ENCODE results near the gene DENND6B. TPM values are rescaled to one million over a fixed set of nuclear protein-coding genes. Genes with fewer than 3 reads are reported as not detected.

The DENND6B gene
- polyA plus RNA-seq, 1 experiment: 8.2 TPM

- TF ChIP-seq, protein P1, sequence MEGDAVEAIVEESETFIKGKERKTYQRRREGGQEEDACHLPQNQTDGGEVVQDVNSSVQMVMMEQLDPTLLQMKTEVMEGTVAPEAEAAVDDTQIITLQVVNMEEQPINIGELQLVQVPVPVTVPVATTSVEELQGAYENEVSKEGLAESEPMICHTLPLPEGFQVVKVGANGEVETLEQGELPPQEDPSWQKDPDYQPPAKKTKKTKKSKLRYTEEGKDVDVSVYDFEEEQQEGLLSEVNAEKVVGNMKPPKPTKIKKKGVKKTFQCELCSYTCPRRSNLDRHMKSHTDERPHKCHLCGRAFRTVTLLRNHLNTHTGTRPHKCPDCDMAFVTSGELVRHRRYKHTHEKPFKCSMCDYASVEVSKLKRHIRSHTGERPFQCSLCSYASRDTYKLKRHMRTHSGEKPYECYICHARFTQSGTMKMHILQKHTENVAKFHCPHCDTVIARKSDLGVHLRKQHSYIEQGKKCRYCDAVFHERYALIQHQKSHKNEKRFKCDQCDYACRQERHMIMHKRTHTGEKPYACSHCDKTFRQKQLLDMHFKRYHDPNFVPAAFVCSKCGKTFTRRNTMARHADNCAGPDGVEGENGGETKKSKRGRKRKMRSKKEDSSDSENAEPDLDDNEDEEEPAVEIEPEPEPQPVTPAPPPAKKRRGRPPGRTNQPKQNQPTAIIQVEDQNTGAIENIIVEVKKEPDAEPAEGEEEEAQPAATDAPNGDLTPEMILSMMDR (IDR thresholded peaks at IDR 0.05; ENCODE audit: insufficient read depth, low read depth, low read length): no peak
- Histone ChIP-seq H3K4me3 (ENCODE audit: low read depth, low read length) (no peak overlapping the region), H3K36me3 (ENCODE audit: control insufficient read depth, insufficient read depth, low read length) (peaks cover 2% of the 10 kb centered on the region; the same call in 1 of the 2 replicates), H3K27me3 (ENCODE audit: control insufficient read depth, insufficient read depth, low read length) (no peaks in the 10 kb centered on the region)
- no peak for DNase-seq (ENCODE audit: low read depth)
- ChIA-PET CTCF (interaction anchor here (4.3 kb wide), 1 partner anchor 11 kb away, joined by 23 read pairs; the partner anchor contains the start of gene DENND6B), POLR2A (no interaction called here)
Measured at GRCh38 chr22:50314455-50315288, 12.1 kb downstream of the DENND6B start.

- no peak for DNase-seq (ENCODE audit: low read depth)
- TF ChIP-seq, protein P1 (IDR thresholded peaks at IDR 0.05; ENCODE audit: insufficient read depth, low read depth, low read length): no peak
- Histone ChIP-seq H3K36me3 (ENCODE audit: control insufficient read depth, insufficient read depth, low read length) (peaks cover 2% of the 10 kb centered on the region; the same call in 1 of the 2 replicates), H3K4me3 (ENCODE audit: low read depth, low read length) (no peak overlapping the region), H3K27me3 (ENCODE audit: control insufficient read depth, insufficient read depth, low read length) (no peaks in the 10 kb centered on the region)
- CTCF ChIA-PET: interaction anchor here (4.3 kb wide), 1 partner anchor 12 kb away, joined by 23 read pairs; the partner anchor contains the start of gene DENND6B
- POLR2A ChIA-PET: no interaction called here
Measured at GRCh38 chr22:50314081-50314454, 12.7 kb downstream of the DENND6B start.

DNA sequence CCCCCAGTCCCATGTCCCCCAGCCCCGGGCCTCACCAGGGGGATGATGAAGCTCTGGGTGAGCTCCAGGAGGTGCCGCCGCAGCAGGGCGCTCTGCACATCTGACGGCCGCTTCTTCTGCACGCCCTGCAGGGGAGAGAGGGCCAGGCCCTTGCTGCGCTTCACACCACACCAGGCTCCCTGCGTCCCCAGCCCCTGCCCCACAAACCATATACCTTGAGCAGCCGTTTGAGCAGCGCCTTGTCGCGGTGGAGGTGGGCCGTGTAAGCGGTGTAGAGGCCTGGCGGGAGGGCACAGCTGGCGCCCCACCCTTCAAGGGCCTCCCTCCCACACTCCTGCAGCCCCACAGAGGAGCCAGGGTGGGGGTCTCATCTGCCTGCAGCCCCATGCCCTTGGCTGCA, 13.2 kb downstream of the DENND6B start:
- TF ChIP-seq, protein P1 (IDR thresholded peaks at IDR 0.05; ENCODE audit: insufficient read depth, low read depth, low read length): no peak
- ChIA-PET POLR2A (no interaction called here), CTCF (interaction anchor here (4.3 kb wide), 1 partner anchor 12 kb away, joined by 23 read pairs; the partner anchor contains the start of gene DENND6B)
- Histone ChIP-seq H3K36me3 (ENCODE audit: control insufficient read depth, insufficient read depth, low read length) (peaks cover 2% of the 10 kb centered on the region; the same call in 1 of the 2 replicates), H3K27me3 (ENCODE audit: control insufficient read depth, insufficient read depth, low read length) (no peaks in the 10 kb centered on the region), H3K4me3 (ENCODE audit: low read depth, low read length) (no peak overlapping the region)
- no peak for DNase-seq (ENCODE audit: low read depth)

DNA sequence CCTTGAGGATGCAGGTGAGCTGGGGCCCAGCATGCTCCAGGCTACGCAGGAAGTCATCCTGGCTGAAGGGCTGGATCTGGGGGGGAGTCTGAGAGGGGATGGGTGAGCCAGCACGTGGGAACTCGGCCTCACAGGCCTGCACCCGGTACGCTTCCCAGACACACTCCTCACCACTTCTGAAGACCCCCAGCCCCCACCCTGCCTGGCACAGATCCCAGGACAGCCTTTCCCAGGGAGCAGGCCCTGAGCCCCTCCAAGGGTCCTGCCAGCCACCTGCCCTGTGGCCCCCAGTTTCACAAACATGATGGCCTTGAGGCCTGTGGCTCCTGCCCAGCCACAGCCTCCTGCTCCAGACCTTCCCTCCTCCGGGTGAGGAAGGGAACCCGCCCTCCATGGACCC, 13.8 kb downstream of the DENND6B start:
- no peaks in the 10 kb centered on the region for H3K27me3 ChIP-seq (ENCODE audit: control insufficient read depth, insufficient read depth, low read length)
- TF ChIP-seq, protein P1 (IDR thresholded peaks at IDR 0.05; ENCODE audit: insufficient read depth, low read depth, low read length): no peak
- CTCF ChIA-PET: no interaction called here
- peaks cover 2% of the 10 kb centered on the region; the same call in 1 of the 2 replicates for H3K36me3 ChIP-seq (ENCODE audit: control insufficient read depth, insufficient read depth, low read length)
- no peak for DNase-seq (ENCODE audit: low read depth)
- H3K4me3 ChIP-seq (ENCODE audit: low read depth, low read length): no peak overlapping the region
- POLR2A ChIA-PET: no interaction called here

DNA sequence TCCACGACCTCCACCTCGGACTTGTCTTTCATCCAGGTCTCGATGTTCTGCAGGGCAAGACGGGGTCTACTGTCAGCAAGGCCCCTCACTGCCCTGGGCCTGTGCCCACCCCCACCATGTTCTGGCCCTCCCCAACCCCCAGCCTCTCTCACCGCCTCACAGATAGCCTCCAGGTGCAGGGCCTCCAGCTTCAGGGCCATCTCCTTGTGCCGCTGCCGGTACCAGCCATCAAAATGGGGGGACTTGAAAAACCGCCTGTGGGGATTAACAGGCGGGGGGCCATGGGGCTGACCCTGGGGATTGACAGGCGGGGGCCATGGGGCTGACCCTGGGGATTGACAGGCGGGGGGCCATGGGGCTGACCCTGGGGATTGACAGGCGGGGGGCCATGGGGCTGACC, 14.4 kb downstream of the DENND6B start:
- no peak overlapping the region for H3K4me3 ChIP-seq (ENCODE audit: low read depth, low read length)
- H3K36me3 ChIP-seq (ENCODE audit: control insufficient read depth, insufficient read depth, low read length): peaks cover 2% of the 10 kb centered on the region; the same call in 1 of the 2 replicates
- CTCF ChIA-PET: no interaction called here
- TF ChIP-seq, protein P1 (IDR thresholded peaks at IDR 0.05; ENCODE audit: insufficient read depth, low read depth, low read length): no peak
- H3K27me3 ChIP-seq (ENCODE audit: control insufficient read depth, insufficient read depth, low read length): no peaks in the 10 kb centered on the region
- no peak for DNase-seq (ENCODE audit: low read depth)
- POLR2A ChIA-PET: no interaction called here
